ENCODE results near the gene LYL1. TPM values are rescaled to one million over a fixed set of nuclear protein-coding genes. Genes with fewer than 3 reads are reported as not detected.

LYL1 gene
- total and polyA plus RNA-seq, 2 of the 4 experiments (the other 2 are of a cell fraction): 0.36 to 0.39 TPM

DNA sequence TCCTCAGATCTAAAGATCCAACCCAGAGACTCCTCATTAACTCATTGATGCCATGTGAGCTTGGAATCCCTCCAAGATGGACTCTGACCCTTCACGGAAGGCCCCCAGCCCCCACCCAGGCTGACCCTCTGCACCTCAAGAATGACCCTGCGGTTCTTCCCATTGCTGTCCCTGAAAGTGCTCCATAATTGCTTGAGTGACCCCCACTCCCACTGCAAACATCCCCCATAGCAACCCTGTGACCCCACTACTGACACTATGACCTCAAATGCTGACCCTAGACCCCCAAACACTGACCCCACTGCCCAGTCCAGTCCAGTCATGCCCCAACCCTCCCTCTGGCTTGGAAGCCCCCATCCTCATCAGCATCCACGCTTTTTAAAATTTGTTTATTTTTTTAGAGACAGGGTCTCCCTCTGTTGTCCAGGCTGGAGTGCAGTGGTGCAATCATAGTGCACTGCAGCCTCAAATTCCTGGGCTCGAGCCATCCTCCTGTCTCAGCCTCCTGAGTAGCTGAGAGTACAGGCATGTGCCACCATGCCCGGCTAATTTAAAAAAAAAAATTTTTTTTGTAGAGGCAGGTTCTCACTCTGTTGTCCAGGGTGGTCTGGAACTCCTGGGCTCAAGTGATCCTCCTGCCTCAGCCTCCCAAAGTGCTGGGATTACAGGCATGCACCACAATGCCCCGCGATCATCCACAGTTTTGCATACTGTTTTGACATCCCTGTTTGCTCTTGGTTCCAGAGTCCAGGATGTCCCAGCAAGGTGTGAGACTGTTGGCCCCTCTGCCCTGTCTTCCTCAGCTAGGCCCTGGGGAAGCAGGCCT lies 855 bp downstream of the LYL1 start:
- H3K9ac ChIP-seq (ENCODE audit: low read depth, low read length): peak overlapping the region; percentile 39
- CTCF ChIA-PET: no interaction called here
- H3K9me1 ChIP-seq (ENCODE audit: insufficient read depth, low read length): 0 out of 2 replicates have a peak, but pooled peaks cover 4% of the 10 kb centered on the region
- 94% methylated on average over 3 of the region's 7 CpGs; no CpG with 5 or more reads in 1 of the 2 experiments for WGBS, 2 experiments (ENCODE audit: extremely low coverage in 2 of 2, insufficient read length in 1 of 2)
- peak overlapping the region; percentile 6 to 31; a peak in 2 of 4 replicates for H4K8ac ChIP-seq (ENCODE audit: low read depth in 2 of 2, low read length in 2 of 2)
- H3K27me3 ChIP-seq (ENCODE audit: control insufficient read depth, insufficient read depth, low read length): no peaks in the 10 kb centered on the region
- in situ Hi-C loops (cut with MboI; ENCODE audit: low sequenced_read_pairs) (no loop called here), dilution Hi-C loops (cut with HindIII; ENCODE audit: low sequenced_read_pairs, unreplicated experiment) (no loop called here), intact Hi-C loops (cut with micrococcal nuclease) (no loop called here)
- H2BK15ac ChIP-seq (ENCODE audit: low read depth, low read length): no peak overlapping the region
- H2BK5ac ChIP-seq (ENCODE audit: low read depth, low read length, poor library complexity, severe bottlenecking): no peak overlapping the region
- no peak overlapping the region; the same call in 1 of the 2 replicates for H3K23ac ChIP-seq (ENCODE audit: low read depth, low read length)
- H4K5ac ChIP-seq (ENCODE audit: low read depth, low read length): peak overlapping the region; percentile 18; the same call in 1 of the 2 replicates
- no peak overlapping the region for H2AK5ac ChIP-seq (ENCODE audit: low read depth, low read length)
- BruUV-seq (replicated peaks): no TSS peak
- no peak overlapping the region for H3K14ac ChIP-seq (replicated peaks; ENCODE audit: low read depth, low read length)
- no peak overlapping the region for H2BK120ac ChIP-seq (ENCODE audit: low read depth, low read length)
- no peak for ATAC-seq (ENCODE audit: low read depth)
- no peak overlapping the region; the same call in 1 of the 2 replicates for H4K91ac ChIP-seq (ENCODE audit: insufficient read depth, low read depth, low read length)
- peak overlapping the region; percentile 45; the same call in 1 of the 2 replicates for H3K27ac ChIP-seq (ENCODE audit: insufficient read depth, low read length)
- no peaks in the 10 kb centered on the region for H3K9me3 ChIP-seq (ENCODE audit: control insufficient read depth, insufficient read depth, low read length)
- H2AFZ ChIP-seq (replicated peaks; ENCODE audit: low read length, poor library complexity): peak overlapping the region; percentile 81
- H3K79me1 ChIP-seq (ENCODE audit: low read depth in 1 of 2, low read length in 2 of 2): peaks cover 0 to 17% of the 10 kb centered on the region in 2 experiments; a peak in 1 of 4 replicates
- peak overlapping the region; percentile 20 for H3K4me2 ChIP-seq (ENCODE audit: low read depth, low read length)
- no peak overlapping the region for H3K18ac ChIP-seq (ENCODE audit: low read depth, low read length)
- no peak overlapping the region for H2AK9ac ChIP-seq (replicated peaks; ENCODE audit: low read depth, low read length, poor library complexity)
- no peak overlapping the region for H3K4me3 ChIP-seq (ENCODE audit: insufficient read depth, low read depth, low read length)
- POLR2A ChIA-PET (ENCODE audit: unreplicated experiment): no interaction called here
- H3K4ac ChIP-seq (ENCODE audit: low read depth, low read length): peak overlapping the region; percentile 66
- no peak overlapping the region for H2BK20ac ChIP-seq (ENCODE audit: low read depth, low read length)
- no peak for TF ChIP-seq MAZ (IDR thresholded peaks at IDR 0.05; ENCODE audit: borderline replicate concordance, low read depth, low read length)
- H3K36me3 ChIP-seq (ENCODE audit: control insufficient read depth, insufficient read depth, low read length): peaks cover 10% of the 10 kb centered on the region
- no peak for DNase-seq
- no peaks in the 10 kb centered on the region; the same call in 1 of the 2 replicates for H4K20me1 ChIP-seq (ENCODE audit: insufficient read depth, low read length)
- no peak overlapping the region for H3K56ac ChIP-seq (ENCODE audit: extremely low read depth, insufficient read depth, low read length)
- peaks cover 12% of the 10 kb centered on the region for H3K4me1 ChIP-seq (ENCODE audit: control insufficient read depth, insufficient read depth, low read length)
